Activated CD4-positive, alpha-beta T cell treated with anti-CD3 and anti-CD28 coated beads, Interleukin-2, Interleukin-4, amounts not matched to agents 100 ng/mL and 50 ng/mL, durations not matched to agents 16 hours and 8 hours (primary cell): ENCODE measurements around the gene LCN2.
"Not testable (repeated sequence)": the region's sequence is repeated elsewhere in the genome, so short reads cannot be mapped to it uniquely, and the experiment has no call there.

Experiments used
- DNase-seq: peaks from one replicate; pipeline ENCODE4 v3.0.0-alpha.2; 2020; ENCODE audit warnings: low spot score

LCN2 gene

GRCh38 chr9:128168731-128169308 lies 19.6 kb downstream of the LCN2 start:
- DNase-seq, result no peak

GRCh38 chr9:128169492-128169891 lies 20.2 kb downstream of the LCN2 start:
- DNase-seq, result no peak

GRCh38 chr9:128169925-128170324 lies 20.7 kb downstream of the LCN2 start:
- no peak for DNase-seq

GRCh38 chr9:128174062-128174461 lies 24.8 kb downstream of the LCN2 start:
- DNase-seq, result no peak

GRCh38 chr9:128175102-128175563 lies 25.9 kb downstream of the LCN2 start:
- DNase-seq, result no peak

GRCh38 chr9:128175726-128176125 lies 26.5 kb downstream of the LCN2 start:
- no peak for DNase-seq

- DNase-seq, result no peak
Measured at GRCh38 chr9:128178806-128179431, 29.7 kb downstream of the LCN2 start.

GRCh38 chr9:128180001-128180400 lies 30.7 kb downstream of the LCN2 start:
- DNase-seq, result no peak

GRCh38 chr9:128180447-128180846 lies 31.2 kb downstream of the LCN2 start:
- DNase-seq, result no peak

- not testable (repeated sequence) for DNase-seq
Measured at GRCh38 chr9:128181480-128181879, 32.2 kb downstream of the LCN2 start.

GRCh38 chr9:128182893-128183588 lies 33.8 kb downstream of the LCN2 start:
- DNase-seq, result no peak

GRCh38 chr9:128185979-128186965 lies 37.0 kb downstream of the LCN2 start:
- DNase-seq, result no peak

GRCh38 chr9:128187361-128187760 lies 38.1 kb downstream of the LCN2 start:
- DNase-seq, result no peak

- no peak for DNase-seq
Measured at GRCh38 chr9:128188209-128188608, 39.0 kb downstream of the LCN2 start.

GRCh38 chr9:128190013-128190412 lies 40.8 kb downstream of the LCN2 start:
- no peak for DNase-seq

- peak; percentile 26 for DNase-seq
Measured at GRCh38 chr9:128190516-128191405, 41.5 kb downstream of the LCN2 start.

GRCh38 chr9:128191406-128192046 lies 42.3 kb downstream of the LCN2 start, which contains the start of gene CIZ1:
Gene CIZ1 (minus strand): TSS chr9:128191572. CDS start chr9:128190857, 715 bp downstream.
- peak; percentile 72 for DNase-seq

- DNase-seq, result peak; percentile 61
Measured at GRCh38 chr9:128192601-128193371, 43.5 kb downstream of the LCN2 start.

- no peak for DNase-seq
Measured at GRCh38 chr9:128193469-128194096, 44.3 kb downstream of the LCN2 start.
